Effector CD8-positive, alpha-beta T cell (primary cell): ENCODE measurements around the gene ATP5F1E.

Experiments
- DNase-seq: peaks from one replicate; lab custom pipeline; 2025; lab: John Stamatoyannopoulos, UW

ATP5F1E gene

GRCh38 chr20:59005523-59006166 is 26.5 kb downstream of the ATP5F1E start:
- DNase-seq = no peak

- peak; percentile 14 for DNase-seq
Measured at GRCh38 chr20:59004763-59005522, 27.2 kb downstream of the ATP5F1E start.

GRCh38 chr20:59004493-59004762 is 27.7 kb downstream of the ATP5F1E start:
- DNase-seq = peak; percentile 50

GRCh38 chr20:59003836-59004492 is 28.2 kb downstream of the ATP5F1E start:
- DNase-seq = no peak

- no peak for DNase-seq
Measured at GRCh38 chr20:59002874-59003399, 29.2 kb downstream of the ATP5F1E start.

GRCh38 chr20:59002388-59002787 is 29.7 kb downstream of the ATP5F1E start:
- no peak for DNase-seq

- DNase-seq = no peak
Measured at GRCh38 chr20:59001449-59002171, 30.5 kb downstream of the ATP5F1E start.

- no peak for DNase-seq
Measured at GRCh38 chr20:59001068-59001448, 31.1 kb downstream of the ATP5F1E start.

- DNase-seq = no peak
Measured at GRCh38 chr20:59000326-59000725, 31.8 kb downstream of the ATP5F1E start.

GRCh38 chr20:58998656-58999055 is 33.5 kb downstream of the ATP5F1E start:
- DNase-seq = no peak

- no peak for DNase-seq
Measured at GRCh38 chr20:58997141-58997770, 34.9 kb downstream of the ATP5F1E start.

- DNase-seq = no peak
Measured at GRCh38 chr20:58996226-58996611, 35.9 kb downstream of the ATP5F1E start.

- no peak for DNase-seq
Measured at GRCh38 chr20:58995461-58996225, 36.5 kb downstream of the ATP5F1E start.

- DNase-seq = no peak
Measured at GRCh38 chr20:58994390-58995159, 37.6 kb downstream of the ATP5F1E start.

GRCh38 chr20:58993332-58994248 is 38.5 kb downstream of the ATP5F1E start:
- DNase-seq = no peak

GRCh38 chr20:58992911-58993310 is 39.2 kb downstream of the ATP5F1E start:
- no peak for DNase-seq

GRCh38 chr20:58991715-58992114 is 40.4 kb downstream of the ATP5F1E start:
- no peak for DNase-seq

- DNase-seq = no peak
Measured at GRCh38 chr20:58990651-58991445, 41.3 kb downstream of the ATP5F1E start.
